ENCODE measurements around the gene SERPINB10.

Gene SERPINB10

GRCh38 chr18:63979409-63979920 lies 71.7 kb downstream of the SERPINB10 start:
- H3K4me3 ChIP-seq (ENCODE audit: low read depth, low read length, poor library complexity, severe bottlenecking) = no peak overlapping the region
- H3K36me3 ChIP-seq (ENCODE audit: insufficient read depth, low read length) = no peaks in the 10 kb centered on the region
- no peaks in the 10 kb centered on the region for H3K79me2 ChIP-seq (ENCODE audit: insufficient read depth, low read length)
- H3K4me1 ChIP-seq (ENCODE audit: insufficient read depth, low read length, severe bottlenecking) = no peaks in the 10 kb centered on the region
- H4K20me1 ChIP-seq (ENCODE audit: insufficient read depth, low read length) = no peaks in the 10 kb centered on the region
- no peak overlapping the region for H3K9ac ChIP-seq (ENCODE audit: low read length)
- no peak overlapping the region for H3K4me2 ChIP-seq (ENCODE audit: low read length)
- H2AFZ ChIP-seq (ENCODE audit: low read length) = no peak overlapping the region
- H3K27ac ChIP-seq (ENCODE audit: low read depth, low read length, poor library complexity, severe bottlenecking) = no peak overlapping the region
- no peaks in the 10 kb centered on the region for H3K27me3 ChIP-seq (ENCODE audit: insufficient read depth, low read length)
- TF ChIP-seq CTCF (IDR thresholded peaks at IDR 0.05; ENCODE audit: low read length) = peak; percentile 87
- no peak for TF ChIP-seq EZH2 (IDR thresholded peaks at IDR 0.05; ENCODE audit: borderline replicate concordance, low read length)
- H3K9me3 ChIP-seq (ENCODE audit: low read length) = no peaks in the 10 kb centered on the region
- no peaks in the 10 kb centered on the region for H3K9me2 ChIP-seq (ENCODE audit: low read depth, low read length)
- no peaks in the 10 kb centered on the region for H3F3A ChIP-seq (ENCODE audit: insufficient read depth, low read length)

- H3K9me3 ChIP-seq (ENCODE audit: low read length) = no peaks in the 10 kb centered on the region
- no peak overlapping the region for H3K4me2 ChIP-seq (ENCODE audit: low read length)
- no peak overlapping the region for H3K9ac ChIP-seq (ENCODE audit: low read length)
- H3K4me3 ChIP-seq (ENCODE audit: low read depth, low read length, poor library complexity, severe bottlenecking) = no peak overlapping the region
- H3K27me3 ChIP-seq (ENCODE audit: insufficient read depth, low read length) = no peaks in the 10 kb centered on the region
- H3F3A ChIP-seq (ENCODE audit: insufficient read depth, low read length) = no peaks in the 10 kb centered on the region
- no peak for TF ChIP-seq EZH2 (IDR thresholded peaks at IDR 0.05; ENCODE audit: borderline replicate concordance, low read length)
- no peak for TF ChIP-seq CTCF (IDR thresholded peaks at IDR 0.05; ENCODE audit: low read length)
- H3K27ac ChIP-seq (ENCODE audit: low read depth, low read length, poor library complexity, severe bottlenecking) = no peak overlapping the region
- no peaks in the 10 kb centered on the region for H3K9me2 ChIP-seq (ENCODE audit: low read depth, low read length)
- no peaks in the 10 kb centered on the region for H3K36me3 ChIP-seq (ENCODE audit: insufficient read depth, low read length)
- H3K4me1 ChIP-seq (ENCODE audit: insufficient read depth, low read length, severe bottlenecking) = no peaks in the 10 kb centered on the region
- no peaks in the 10 kb centered on the region for H3K79me2 ChIP-seq (ENCODE audit: insufficient read depth, low read length)
- H4K20me1 ChIP-seq (ENCODE audit: insufficient read depth, low read length) = no peaks in the 10 kb centered on the region
- H2AFZ ChIP-seq (ENCODE audit: low read length) = no peak overlapping the region
These were observed 72.3 kb downstream of the SERPINB10 start for GRCh38 chr18:63980027-63980426.

GRCh38 chr18:63980896-63981460 lies 73.2 kb downstream of the SERPINB10 start:
- no peaks in the 10 kb centered on the region for H3K9me2 ChIP-seq (ENCODE audit: low read depth, low read length)
- no peaks in the 10 kb centered on the region for H3F3A ChIP-seq (ENCODE audit: insufficient read depth, low read length)
- H3K4me3 ChIP-seq (ENCODE audit: low read depth, low read length, poor library complexity, severe bottlenecking) = no peak overlapping the region
- H3K36me3 ChIP-seq (ENCODE audit: insufficient read depth, low read length) = no peaks in the 10 kb centered on the region
- H2AFZ ChIP-seq (ENCODE audit: low read length) = no peak overlapping the region
- H3K4me2 ChIP-seq (ENCODE audit: low read length) = no peak overlapping the region
- no peaks in the 10 kb centered on the region for H3K4me1 ChIP-seq (ENCODE audit: insufficient read depth, low read length, severe bottlenecking)
- H3K79me2 ChIP-seq (ENCODE audit: insufficient read depth, low read length) = no peaks in the 10 kb centered on the region
- H3K27me3 ChIP-seq (ENCODE audit: insufficient read depth, low read length) = no peaks in the 10 kb centered on the region
- no peaks in the 10 kb centered on the region for H4K20me1 ChIP-seq (ENCODE audit: insufficient read depth, low read length)
- H3K9ac ChIP-seq (ENCODE audit: low read length) = no peak overlapping the region
- no peak overlapping the region for H3K27ac ChIP-seq (ENCODE audit: low read depth, low read length, poor library complexity, severe bottlenecking)
- no peak for TF ChIP-seq EZH2 (IDR thresholded peaks at IDR 0.05; ENCODE audit: borderline replicate concordance, low read length)
- no peak for TF ChIP-seq CTCF (IDR thresholded peaks at IDR 0.05; ENCODE audit: low read length)
- no peaks in the 10 kb centered on the region for H3K9me3 ChIP-seq (ENCODE audit: low read length)

Data from OCI-LY1 (cell line).